IPS-18a (cell line): Measurements from ENCODE around the gene BICRAL.
"Not testable (repeated sequence)": the region's sequence is repeated elsewhere in the genome, so short reads cannot be mapped to it uniquely, and the experiment has no call there.

Source experiments
- H3K27ac ChIP-seq: one replicate; pipeline ENCODE4 v1.5.1; 2013; ENCODE audit warnings: low read length
- H3K27me3 ChIP-seq: one replicate; pipeline ENCODE4 v1.6.1; 2013; ENCODE audit warnings: mild to moderate bottlenecking, low read length; ENCODE audit not compliant: control insufficient read depth, insufficient read depth
- H3K36me3 ChIP-seq: one replicate; pipeline ENCODE4 v1.6.1; 2013; ENCODE audit warnings: low read depth, low read length; ENCODE audit not compliant: control insufficient read depth
- H3K4me1 ChIP-seq: one replicate; pipeline ENCODE4 v1.6.1; 2013; ENCODE audit warnings: low read depth, low read length; ENCODE audit not compliant: control insufficient read depth
- H3K4me3 ChIP-seq: one replicate; pipeline ENCODE4 v1.5.1; 2013; ENCODE audit warnings: low read length
- H3K9ac ChIP-seq: one replicate; pipeline ENCODE4 v1.6.1; 2013; ENCODE audit warnings: mild to moderate bottlenecking, low read length, moderate library complexity
- H3K9me3 ChIP-seq: one replicate; pipeline ENCODE4 v1.6.1; 2013; ENCODE audit warnings: low read depth, low read length; ENCODE audit not compliant: control insufficient read depth

Gene BICRAL

GRCh38 chr6:42805297-42805861 lies 23.5 kb downstream of the BICRAL start:
- no peaks in the 10 kb centered on the region for H3K9me3 ChIP-seq
- H3K27ac ChIP-seq: no peak overlapping the region
- H3K9ac ChIP-seq: no peak overlapping the region
- no peaks in the 10 kb centered on the region for H3K4me1 ChIP-seq
- no peaks in the 10 kb centered on the region for H3K36me3 ChIP-seq
- no peaks in the 10 kb centered on the region for H3K27me3 ChIP-seq
- H3K4me3 ChIP-seq: no peak overlapping the region

GRCh38 chr6:42806359-42806758 lies 24.5 kb downstream of the BICRAL start:
- not testable (repeated sequence) for H3K27me3 ChIP-seq, H3K9ac ChIP-seq, H3K4me3 ChIP-seq, H3K4me1 ChIP-seq, H3K27ac ChIP-seq, H3K9me3 ChIP-seq, H3K36me3 ChIP-seq

DNA sequence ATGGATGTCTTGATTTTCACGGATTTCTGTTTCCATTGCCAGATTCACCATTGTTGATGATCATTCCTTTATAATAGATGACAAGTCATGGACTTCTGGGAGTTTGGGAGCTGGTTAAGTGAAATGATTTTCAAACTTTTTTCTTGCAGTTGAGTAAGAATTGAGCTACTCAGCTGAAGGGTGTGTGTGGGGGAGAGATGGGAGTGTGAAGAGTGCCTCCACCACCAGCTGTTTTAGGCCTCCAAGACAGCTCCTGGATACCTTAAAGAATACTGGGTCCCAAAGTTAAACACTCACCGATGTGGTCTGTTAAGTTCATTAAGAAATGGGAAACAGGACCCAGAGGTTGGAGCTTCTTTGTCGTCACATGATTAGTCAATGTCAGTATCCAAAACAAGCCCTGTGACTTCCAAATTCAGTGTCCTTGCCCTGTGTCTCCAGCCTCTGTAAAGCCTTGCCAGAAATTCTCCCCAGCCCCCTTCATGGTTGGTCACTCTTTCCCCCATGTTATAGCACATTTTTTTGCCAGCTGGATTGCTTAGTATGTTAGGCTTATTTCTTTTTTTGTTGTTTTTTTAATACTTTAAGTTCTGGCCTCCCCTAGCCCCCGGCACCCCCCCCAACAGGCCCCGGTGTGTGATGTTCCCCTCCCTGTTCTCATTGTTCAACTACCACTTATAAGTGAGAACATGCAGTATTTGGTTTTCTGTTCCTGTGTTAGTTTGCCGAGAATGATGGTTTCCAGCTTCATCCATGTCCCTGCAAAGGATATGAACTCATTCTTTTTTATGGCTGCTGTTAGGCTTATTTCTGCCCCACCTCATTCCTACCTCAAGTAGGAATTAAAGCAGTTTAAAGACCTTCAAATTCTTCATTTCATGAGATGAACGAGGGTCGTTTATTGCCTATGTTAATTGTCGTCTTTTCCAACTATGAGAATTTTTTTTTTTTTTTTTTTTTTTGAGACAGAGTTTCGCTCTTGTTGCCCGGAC lies 26.9 kb downstream of the BICRAL start:
- no peaks in the 10 kb centered on the region for H3K9me3 ChIP-seq
- no peak overlapping the region for H3K27ac ChIP-seq
- H3K27me3 ChIP-seq: no peaks in the 10 kb centered on the region
- no peak overlapping the region for H3K9ac ChIP-seq
- no peaks in the 10 kb centered on the region for H3K4me1 ChIP-seq
- H3K4me3 ChIP-seq: no peak overlapping the region
- no peaks in the 10 kb centered on the region for H3K36me3 ChIP-seq

GRCh38 chr6:42813074-42813645 lies 31.3 kb downstream of the BICRAL start:
- H3K27me3 ChIP-seq: no peaks in the 10 kb centered on the region
- no peaks in the 10 kb centered on the region for H3K9me3 ChIP-seq
- no peak overlapping the region for H3K4me3 ChIP-seq
- no peak overlapping the region for H3K27ac ChIP-seq
- H3K36me3 ChIP-seq: no peaks in the 10 kb centered on the region
- peaks cover 2% of the 10 kb centered on the region for H3K4me1 ChIP-seq
- H3K9ac ChIP-seq: no peak overlapping the region

GRCh38 chr6:42813906-42814444 lies 32.1 kb downstream of the BICRAL start:
- Histone ChIP-seq H3K9ac (no peak overlapping the region), H3K9me3 (no peaks in the 10 kb centered on the region), H3K4me1 (peaks cover 9% of the 10 kb centered on the region), H3K27ac (no peak overlapping the region), H3K4me3 (no peak overlapping the region), H3K27me3 (no peaks in the 10 kb centered on the region), H3K36me3 (no peaks in the 10 kb centered on the region)

GRCh38 chr6:42815726-42816125 lies 33.9 kb downstream of the BICRAL start:
- H3K27ac ChIP-seq, H3K27me3 ChIP-seq, H3K36me3 ChIP-seq, H3K9ac ChIP-seq, H3K4me3 ChIP-seq, H3K9me3 ChIP-seq: not testable (repeated sequence)
- H3K4me1 ChIP-seq: peaks cover 23% of the 10 kb centered on the region

DNA sequence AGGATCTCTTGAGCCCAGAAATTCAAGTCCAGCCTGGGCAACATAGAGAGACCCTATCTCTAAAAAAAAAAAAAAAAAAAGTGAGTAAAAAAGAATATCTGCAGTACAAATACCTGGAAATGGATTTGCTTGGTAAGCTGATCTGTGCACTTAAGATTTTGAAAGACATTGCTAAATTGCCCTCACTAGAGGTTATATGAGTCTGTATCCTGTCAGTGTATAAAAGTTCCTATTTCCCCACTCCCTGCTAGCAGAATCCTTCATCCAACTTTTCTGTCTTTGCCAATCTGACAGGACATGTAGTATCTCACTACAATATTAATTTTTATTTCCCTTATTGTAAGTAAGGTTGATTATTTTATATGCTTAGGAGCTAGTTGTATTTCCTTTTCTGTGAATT lies 36.1 kb downstream of the BICRAL start:
- no peaks in the 10 kb centered on the region for H3K27me3 ChIP-seq
- no peak overlapping the region for H3K4me3 ChIP-seq
- H3K4me1 ChIP-seq: peaks cover 31% of the 10 kb centered on the region
- no peaks in the 10 kb centered on the region for H3K9me3 ChIP-seq
- peaks cover 3% of the 10 kb centered on the region for H3K36me3 ChIP-seq
- no peak overlapping the region for H3K9ac ChIP-seq
- H3K27ac ChIP-seq: no peak overlapping the region

- H3K9ac ChIP-seq: peak overlapping the region; percentile 20
Observed at GRCh38 chr6:42818416-42818815, 36.6 kb downstream of the BICRAL start.

DNA sequence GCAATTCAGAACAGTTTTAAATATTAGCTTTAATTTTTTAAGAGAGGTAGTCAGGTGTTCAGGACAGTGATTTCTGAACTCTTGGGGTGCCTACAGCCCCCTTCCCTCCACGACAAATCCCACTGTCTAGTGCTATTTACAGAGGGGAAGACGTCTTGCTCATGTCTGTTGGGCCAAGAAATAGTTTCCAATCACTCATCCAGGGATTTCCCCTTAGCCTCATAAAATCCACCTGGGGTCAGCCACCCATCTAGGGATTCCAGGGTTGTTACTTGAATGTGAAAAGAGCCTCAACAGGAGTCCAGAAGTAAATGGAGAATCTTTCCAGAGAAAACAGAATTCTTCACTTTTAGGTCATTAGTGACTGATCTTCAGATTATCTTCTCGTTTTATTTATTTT lies 37.0 kb downstream of the BICRAL start:
- Histone ChIP-seq H3K4me3 (peak overlapping the region; percentile 23), H3K9me3 (no peaks in the 10 kb centered on the region), H3K27ac (peak overlapping the region; percentile 36), H3K4me1 (peaks cover 31% of the 10 kb centered on the region), H3K9ac (peak overlapping the region; percentile 20), H3K36me3 (peaks cover 7% of the 10 kb centered on the region), H3K27me3 (no peaks in the 10 kb centered on the region)

More at GRCh38 chr6:42818416-42818815, 36.6 kb downstream of the BICRAL start:
- peak overlapping the region; percentile 36 for H3K27ac ChIP-seq
- H3K36me3 ChIP-seq: peaks cover 7% of the 10 kb centered on the region
- peaks cover 31% of the 10 kb centered on the region for H3K4me1 ChIP-seq
- H3K27me3 ChIP-seq: no peaks in the 10 kb centered on the region
- no peak overlapping the region for H3K4me3 ChIP-seq
- H3K9me3 ChIP-seq: no peaks in the 10 kb centered on the region

DNA sequence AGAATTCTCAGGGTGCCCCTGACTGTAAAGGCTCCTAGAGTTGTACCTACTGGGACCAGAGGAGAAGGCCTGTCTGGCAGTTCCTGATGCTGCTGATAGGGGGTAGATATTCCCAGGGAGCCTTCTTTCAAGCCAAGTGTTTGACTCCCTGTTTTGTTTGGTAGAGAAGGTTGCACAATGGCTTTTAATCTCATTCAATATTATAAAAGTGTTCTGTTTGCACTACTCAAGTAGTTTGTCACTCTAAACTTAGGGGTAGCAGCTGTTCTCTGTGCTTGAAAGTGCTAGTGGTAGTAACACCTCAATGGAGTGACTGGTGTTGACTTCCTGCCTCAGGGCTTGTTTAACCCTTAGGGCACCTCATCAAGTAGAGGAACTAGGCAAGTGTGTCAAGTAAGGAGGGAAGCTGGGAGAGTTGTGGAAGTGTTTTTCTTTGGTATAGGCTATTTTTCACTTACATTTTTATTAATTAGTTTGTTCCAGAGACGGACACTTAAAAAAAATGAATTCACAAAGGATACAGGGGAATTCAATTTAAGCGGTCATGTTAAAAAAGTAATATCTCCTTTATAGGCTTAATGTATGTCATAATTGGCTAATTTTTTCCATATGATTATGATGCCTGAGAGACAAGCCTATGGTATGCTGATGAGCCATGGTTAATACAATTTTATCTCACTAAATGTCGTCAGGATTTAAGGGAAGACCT lies 38.1 kb downstream of the BICRAL start:
- Histone ChIP-seq H3K9ac (no peak overlapping the region), H3K4me1 (peaks cover 31% of the 10 kb centered on the region), H3K9me3 (no peaks in the 10 kb centered on the region), H3K27ac (no peak overlapping the region), H3K36me3 (peaks cover 7% of the 10 kb centered on the region), H3K27me3 (no peaks in the 10 kb centered on the region), H3K4me3 (no peak overlapping the region)
